ENCODE results near the gene SKAP1.
"Not testable (repeated sequence)": the region's sequence is repeated elsewhere in the genome, so short reads cannot be mapped to it uniquely, and the experiment has no call there.

The SKAP1 gene

DNA sequence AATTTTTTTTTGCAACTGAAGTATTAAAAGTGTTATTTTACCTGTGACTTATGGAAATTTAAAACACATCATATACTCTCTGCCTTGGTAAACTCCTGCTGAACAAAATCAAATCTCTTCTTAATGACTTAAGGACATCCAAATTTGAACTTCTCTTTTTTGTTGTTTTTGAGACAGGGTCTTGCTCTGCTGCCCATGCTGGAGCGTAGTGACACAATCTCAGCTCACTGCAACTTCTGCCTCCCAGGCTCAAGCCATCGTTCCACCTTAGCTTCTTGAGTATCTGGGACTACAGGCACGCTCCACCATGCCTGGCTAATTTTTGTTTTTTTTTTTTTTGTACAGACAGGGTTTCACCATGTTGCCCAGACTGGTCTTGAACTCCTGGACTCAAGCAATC lies 56.1 kb downstream of the SKAP1 start:
- H2AFZ ChIP-seq (ENCODE audit: low read depth, low read length, severe bottlenecking) = no peak overlapping the region
- no peak overlapping the region for H3K4me2 ChIP-seq (ENCODE audit: low read depth, low read length, poor library complexity, severe bottlenecking)
- TF ChIP-seq EZH2phosphoT487 (conservative IDR thresholded peaks at IDR 0.05; ENCODE audit: low read length) = no peak
- TF ChIP-seq, protein P1, sequence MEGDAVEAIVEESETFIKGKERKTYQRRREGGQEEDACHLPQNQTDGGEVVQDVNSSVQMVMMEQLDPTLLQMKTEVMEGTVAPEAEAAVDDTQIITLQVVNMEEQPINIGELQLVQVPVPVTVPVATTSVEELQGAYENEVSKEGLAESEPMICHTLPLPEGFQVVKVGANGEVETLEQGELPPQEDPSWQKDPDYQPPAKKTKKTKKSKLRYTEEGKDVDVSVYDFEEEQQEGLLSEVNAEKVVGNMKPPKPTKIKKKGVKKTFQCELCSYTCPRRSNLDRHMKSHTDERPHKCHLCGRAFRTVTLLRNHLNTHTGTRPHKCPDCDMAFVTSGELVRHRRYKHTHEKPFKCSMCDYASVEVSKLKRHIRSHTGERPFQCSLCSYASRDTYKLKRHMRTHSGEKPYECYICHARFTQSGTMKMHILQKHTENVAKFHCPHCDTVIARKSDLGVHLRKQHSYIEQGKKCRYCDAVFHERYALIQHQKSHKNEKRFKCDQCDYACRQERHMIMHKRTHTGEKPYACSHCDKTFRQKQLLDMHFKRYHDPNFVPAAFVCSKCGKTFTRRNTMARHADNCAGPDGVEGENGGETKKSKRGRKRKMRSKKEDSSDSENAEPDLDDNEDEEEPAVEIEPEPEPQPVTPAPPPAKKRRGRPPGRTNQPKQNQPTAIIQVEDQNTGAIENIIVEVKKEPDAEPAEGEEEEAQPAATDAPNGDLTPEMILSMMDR (IDR thresholded peaks at IDR 0.05; ENCODE audit: insufficient read depth, low read length, poor library complexity, severe bottlenecking) = no peak
- no peaks in the 10 kb centered on the region for H4K20me1 ChIP-seq (ENCODE audit: low read depth, low read length)
- H3K36me3 ChIP-seq (ENCODE audit: low read length) = no peaks in the 10 kb centered on the region
- H3F3A ChIP-seq (ENCODE audit: insufficient read depth) = no peaks in the 10 kb centered on the region
- no peaks in the 10 kb centered on the region for H3K27me3 ChIP-seq (ENCODE audit: low read length)
- no peaks in the 10 kb centered on the region for H3K79me2 ChIP-seq (ENCODE audit: insufficient read depth, low read length)
- no peak overlapping the region for H3K27ac ChIP-seq (ENCODE audit: low read depth, low read length)
- no peaks in the 10 kb centered on the region for H3K9me3 ChIP-seq (ENCODE audit: insufficient read depth, low read length)
- H3K4me3 ChIP-seq (ENCODE audit: insufficient read depth, low read length, poor library complexity, severe bottlenecking) = no peak overlapping the region
- H3K9ac ChIP-seq (ENCODE audit: low read length) = no peak overlapping the region
- no peaks in the 10 kb centered on the region for H3K9me2 ChIP-seq (replicated peaks; ENCODE audit: insufficient read depth, low read length)

DNA sequence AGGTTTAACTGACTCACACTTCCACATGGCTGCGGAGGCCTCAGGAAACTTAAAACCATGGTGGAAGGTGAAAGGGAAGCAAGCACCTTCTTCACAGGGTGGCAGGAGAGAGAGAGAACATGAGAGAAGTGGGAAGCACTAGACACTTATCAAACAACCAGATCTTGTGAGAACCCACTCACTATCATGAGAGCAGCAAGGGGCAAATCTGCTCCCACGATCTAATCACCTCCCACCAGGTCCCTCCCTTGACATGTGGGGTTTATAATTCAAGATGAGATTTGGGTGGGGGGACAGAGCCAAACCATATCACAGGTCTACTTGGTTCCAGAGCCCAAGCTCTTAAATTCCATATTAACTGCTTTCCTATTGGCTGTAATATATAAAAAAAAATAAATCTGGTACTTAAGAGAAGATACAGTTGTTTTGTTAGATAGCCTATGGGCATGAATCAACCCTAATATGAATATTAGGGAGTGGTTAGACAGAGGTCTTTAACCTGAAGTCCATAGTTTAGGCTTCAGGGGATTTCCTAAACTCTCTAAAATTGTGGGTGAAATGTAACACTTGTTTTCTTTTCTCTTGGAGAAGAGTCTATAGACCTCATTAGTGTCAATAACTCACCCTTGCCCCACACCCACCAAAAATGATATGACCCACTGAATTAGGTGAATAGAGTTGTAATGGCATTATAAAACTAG lies 56.7 kb downstream of the SKAP1 start:
- Histone ChIP-seq H3K4me3 (ENCODE audit: insufficient read depth, low read length, poor library complexity, severe bottlenecking) (no peak overlapping the region), H3K9me3 (ENCODE audit: insufficient read depth, low read length) (no peaks in the 10 kb centered on the region), H3K4me2 (ENCODE audit: low read depth, low read length, poor library complexity, severe bottlenecking) (no peak overlapping the region), H3K36me3 (ENCODE audit: low read length) (no peaks in the 10 kb centered on the region), H3F3A (ENCODE audit: insufficient read depth) (no peaks in the 10 kb centered on the region), H3K27me3 (ENCODE audit: low read length) (no peaks in the 10 kb centered on the region), H3K9me2 (replicated peaks; ENCODE audit: insufficient read depth, low read length) (no peaks in the 10 kb centered on the region), H3K9ac (ENCODE audit: low read length) (no peak overlapping the region), H3K27ac (ENCODE audit: low read depth, low read length) (no peak overlapping the region), H4K20me1 (ENCODE audit: low read depth, low read length) (no peaks in the 10 kb centered on the region), H2AFZ (ENCODE audit: low read depth, low read length, severe bottlenecking) (no peak overlapping the region), H3K79me2 (ENCODE audit: insufficient read depth, low read length) (no peaks in the 10 kb centered on the region)
- no peak for TF ChIP-seq EZH2phosphoT487 (conservative IDR thresholded peaks at IDR 0.05; ENCODE audit: low read length)
- TF ChIP-seq, protein P1 (IDR thresholded peaks at IDR 0.05; ENCODE audit: insufficient read depth, low read length, poor library complexity, severe bottlenecking) = no peak

DNA sequence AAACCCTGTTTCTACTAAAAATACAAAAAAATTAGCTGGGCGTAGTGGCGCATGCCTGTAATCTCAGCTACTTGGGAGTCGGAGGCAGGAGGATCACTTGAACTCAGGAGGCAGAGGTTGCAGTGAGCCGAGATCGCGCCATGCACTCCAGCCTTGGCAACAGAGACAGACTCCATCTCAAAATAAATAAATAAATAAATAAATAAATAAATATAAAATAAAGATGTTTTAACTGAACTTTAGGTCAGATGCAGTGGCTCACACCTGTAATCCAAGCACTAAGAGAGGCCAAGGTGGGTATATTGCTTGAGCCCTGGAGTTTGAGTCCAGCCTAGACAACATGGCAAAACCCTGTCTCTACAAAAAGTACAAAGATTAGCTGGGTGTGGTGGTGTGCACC lies 61.0 kb downstream of the SKAP1 start:
- not testable (repeated sequence) for H3K36me3 ChIP-seq (ENCODE audit: low read length); H4K20me1 ChIP-seq (ENCODE audit: low read depth, low read length); H3K79me2 ChIP-seq (ENCODE audit: insufficient read depth, low read length); H3K4me2 ChIP-seq (ENCODE audit: low read depth, low read length, poor library complexity, severe bottlenecking); H3K9me2 ChIP-seq (replicated peaks; ENCODE audit: insufficient read depth, low read length); H3K9me3 ChIP-seq (ENCODE audit: insufficient read depth, low read length); H3K4me3 ChIP-seq (ENCODE audit: insufficient read depth, low read length, poor library complexity, severe bottlenecking); H3K9ac ChIP-seq (ENCODE audit: low read length); H3K27ac ChIP-seq (ENCODE audit: low read depth, low read length); H3F3A ChIP-seq (ENCODE audit: insufficient read depth); H2AFZ ChIP-seq (ENCODE audit: low read depth, low read length, severe bottlenecking); H3K27me3 ChIP-seq (ENCODE audit: low read length)

DNA sequence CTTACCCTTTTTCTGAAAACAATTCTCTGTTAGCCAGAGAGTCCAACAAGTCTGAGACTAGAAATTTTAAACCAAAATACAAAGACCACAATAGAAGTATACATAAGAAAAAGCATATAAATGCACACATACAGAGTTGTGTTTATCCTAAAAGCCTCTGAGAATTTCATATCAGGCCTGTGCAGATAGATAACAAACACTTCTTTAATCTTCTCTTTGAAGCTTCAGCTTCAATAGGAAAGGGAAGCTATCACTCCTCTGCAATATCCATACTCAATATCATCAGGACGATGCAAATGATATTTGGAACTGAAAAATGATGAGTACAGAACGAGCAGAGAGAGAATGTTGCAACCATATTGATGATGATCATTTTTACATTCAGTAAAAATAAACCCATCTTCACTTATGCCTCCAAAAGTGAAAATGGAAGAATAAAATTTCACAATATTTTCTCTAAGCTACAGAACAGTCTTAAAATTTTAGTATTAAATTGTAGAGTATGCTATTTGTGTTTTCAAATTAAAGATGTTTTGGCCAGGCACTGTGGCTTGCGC lies 61.6 kb downstream of the SKAP1 start:
- Histone ChIP-seq H3K27me3 (ENCODE audit: low read length) (no peaks in the 10 kb centered on the region), H3K27ac (ENCODE audit: low read depth, low read length) (no peak overlapping the region), H3K9me3 (ENCODE audit: insufficient read depth, low read length) (no peaks in the 10 kb centered on the region), H3K79me2 (ENCODE audit: insufficient read depth, low read length) (no peaks in the 10 kb centered on the region), H3F3A (ENCODE audit: insufficient read depth) (no peaks in the 10 kb centered on the region), H3K36me3 (ENCODE audit: low read length) (no peaks in the 10 kb centered on the region), H3K9me2 (replicated peaks; ENCODE audit: insufficient read depth, low read length) (no peaks in the 10 kb centered on the region), H4K20me1 (ENCODE audit: low read depth, low read length) (no peaks in the 10 kb centered on the region), H3K4me2 (ENCODE audit: low read depth, low read length, poor library complexity, severe bottlenecking) (no peak overlapping the region), H2AFZ (ENCODE audit: low read depth, low read length, severe bottlenecking) (no peak overlapping the region), H3K9ac (ENCODE audit: low read length) (no peak overlapping the region), H3K4me3 (ENCODE audit: insufficient read depth, low read length, poor library complexity, severe bottlenecking) (no peak overlapping the region)
- TF ChIP-seq, protein P1 (IDR thresholded peaks at IDR 0.05; ENCODE audit: insufficient read depth, low read length, poor library complexity, severe bottlenecking) = no peak
- no peak for TF ChIP-seq EZH2phosphoT487 (conservative IDR thresholded peaks at IDR 0.05; ENCODE audit: low read length)

All from SU-DHL-6 (cell line).